ENCODE results near the gene ZSCAN18.

Gene ZSCAN18

DNA sequence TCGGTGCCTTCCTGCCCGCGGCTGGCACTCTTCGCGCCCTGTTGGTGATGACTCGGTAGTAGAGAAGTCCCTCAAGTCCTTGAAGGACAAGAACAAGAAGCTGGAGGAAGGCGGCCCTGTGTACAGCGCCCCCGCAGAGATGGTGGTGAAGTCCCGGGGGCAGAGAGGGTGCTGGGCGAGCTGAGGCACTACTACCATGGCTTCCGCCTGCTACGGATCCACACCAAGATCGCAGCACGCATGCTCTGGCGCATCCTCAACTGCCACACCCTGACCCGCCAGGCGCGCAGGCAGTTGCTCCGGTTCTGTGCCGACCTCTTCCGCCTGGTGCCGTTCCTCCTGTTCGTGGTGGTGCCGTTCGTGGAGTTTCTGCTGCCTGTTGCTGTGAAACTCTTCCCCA lies 53.1 kb downstream of the ZSCAN18 start:
- DNase-seq (ENCODE audit: low read depth in 2 of 2) = no peak

DNA sequence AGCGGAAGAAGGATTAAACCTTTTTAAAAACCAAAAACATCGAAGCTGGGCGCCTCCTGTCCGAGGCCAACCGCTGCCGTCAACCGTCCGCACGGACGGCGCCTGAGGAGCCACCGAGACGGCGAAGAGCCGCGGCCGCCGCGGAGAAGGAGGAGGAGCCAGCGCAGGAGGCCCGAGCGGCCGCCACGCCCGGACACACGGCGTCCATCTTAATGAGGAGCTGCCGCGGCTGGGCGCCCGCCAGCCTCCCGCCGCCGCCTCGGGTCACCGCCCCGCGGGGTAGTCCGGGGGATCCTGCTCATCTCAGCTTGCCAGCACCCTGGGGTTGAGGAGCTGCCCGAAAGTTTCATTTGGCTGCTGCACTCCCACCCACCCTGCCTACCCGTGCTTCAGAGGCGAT lies 53.6 kb downstream of the ZSCAN18 start:
- DNase-seq (ENCODE audit: low read depth in 2 of 2) = no peak

DNA sequence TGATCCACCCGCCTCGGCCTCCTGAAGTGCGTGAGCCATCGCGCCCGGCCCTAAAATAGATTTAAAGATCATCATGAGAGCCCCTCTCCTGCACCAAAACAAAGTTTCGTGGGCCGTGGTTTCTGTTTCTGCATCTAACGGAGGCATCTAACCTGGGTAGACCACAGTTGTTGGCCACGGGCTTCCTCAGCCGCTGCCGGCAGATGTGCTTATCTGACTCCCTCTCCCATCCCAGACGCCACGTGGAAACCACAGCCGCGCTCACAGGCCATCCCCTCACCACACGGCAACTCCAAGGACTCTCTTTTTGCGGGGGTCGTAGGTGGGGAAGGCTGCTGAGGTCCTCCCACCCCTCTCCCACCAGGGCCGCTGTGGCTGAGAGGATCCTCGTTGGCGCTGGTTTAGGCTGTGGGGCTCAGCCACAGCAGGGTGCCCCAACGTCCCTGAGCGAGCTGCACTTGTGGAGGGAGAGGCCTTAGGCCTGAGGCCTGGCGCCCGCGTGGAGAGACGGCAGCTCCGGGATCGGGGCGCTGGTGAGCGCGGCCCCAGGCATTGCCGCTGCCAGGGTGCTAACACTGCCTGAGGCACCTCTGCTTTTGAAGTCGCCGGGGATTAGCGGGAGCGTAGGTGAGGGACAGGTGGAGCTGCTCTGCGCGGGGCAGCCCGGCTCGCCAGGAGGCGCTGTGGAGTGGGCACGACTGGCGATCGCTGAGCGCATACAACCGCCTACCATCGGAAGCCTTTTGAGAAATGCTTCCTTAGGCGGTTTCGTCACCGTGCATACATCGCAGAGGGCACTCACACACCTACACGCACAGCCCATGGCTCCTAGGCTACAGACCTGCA lies 55.3 kb downstream of the ZSCAN18 start:
- DNase-seq (ENCODE audit: low read depth in 2 of 2) = no peak

DNA sequence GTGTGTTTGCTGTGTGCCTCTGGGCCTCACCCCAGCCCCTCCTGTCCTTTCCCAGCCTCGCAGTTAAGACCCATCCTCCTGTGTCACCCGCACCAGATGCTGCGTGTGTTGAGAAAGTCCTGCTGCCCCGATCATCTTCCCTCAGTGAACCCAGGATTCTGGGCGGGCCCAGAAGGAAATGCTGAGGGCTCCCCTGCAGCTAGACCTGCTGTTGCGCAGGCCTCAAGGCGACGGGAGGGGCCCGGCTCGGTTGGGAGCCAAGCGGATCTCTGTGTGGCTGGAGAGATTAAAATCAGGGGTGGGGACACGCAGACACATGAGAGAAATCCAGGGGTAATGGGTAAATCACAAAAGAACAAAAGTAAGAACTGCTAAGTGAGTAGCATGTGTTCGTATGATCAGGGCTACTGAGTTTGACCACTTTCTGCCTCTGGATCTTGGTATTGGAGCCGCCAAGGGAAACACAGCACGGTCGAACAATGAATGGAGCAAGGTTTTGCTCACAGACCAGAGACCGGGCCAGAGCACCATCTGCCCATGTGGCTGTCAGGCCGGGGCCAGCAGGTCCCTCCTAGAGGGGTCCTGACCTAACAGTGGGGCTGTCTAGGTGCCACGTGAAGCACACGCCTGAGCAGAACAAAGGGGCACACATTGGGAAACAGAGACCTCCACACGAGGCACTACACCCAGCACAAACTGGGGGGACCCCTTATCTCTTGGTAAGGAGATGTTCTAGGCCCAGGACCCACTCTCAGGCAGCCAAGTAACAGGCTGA lies 57.1 kb downstream of the ZSCAN18 start:
- no peak for DNase-seq (ENCODE audit: low read depth in 2 of 2)

DNA sequence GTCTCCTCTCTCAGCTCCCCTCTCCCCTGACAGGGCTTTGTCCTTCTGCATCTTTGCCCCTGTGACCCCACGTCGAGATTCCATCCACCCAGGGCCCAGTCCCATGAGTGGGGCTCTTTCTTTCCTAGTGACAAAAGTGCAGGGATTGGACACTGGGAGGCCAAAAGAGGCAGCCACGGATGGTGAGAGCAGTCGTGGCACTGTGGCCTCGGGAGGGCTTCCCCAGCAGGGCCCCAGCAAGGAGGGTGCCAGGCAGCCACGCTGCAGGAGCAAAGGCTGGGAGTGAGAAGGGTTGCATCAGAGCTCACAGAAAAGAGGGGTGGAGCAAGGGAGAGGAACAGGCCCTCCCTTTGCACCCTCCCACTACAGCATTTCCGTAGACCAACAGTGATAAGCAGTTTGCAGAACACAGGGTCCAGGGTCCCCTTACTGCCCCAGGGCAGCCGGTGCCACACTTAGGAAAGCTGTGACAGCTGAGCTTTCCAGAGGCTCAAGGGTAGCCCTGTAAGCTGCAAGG lies 59.3 kb downstream of the ZSCAN18 start:
- no peak for DNase-seq (ENCODE audit: low read depth in 2 of 2)

DNA sequence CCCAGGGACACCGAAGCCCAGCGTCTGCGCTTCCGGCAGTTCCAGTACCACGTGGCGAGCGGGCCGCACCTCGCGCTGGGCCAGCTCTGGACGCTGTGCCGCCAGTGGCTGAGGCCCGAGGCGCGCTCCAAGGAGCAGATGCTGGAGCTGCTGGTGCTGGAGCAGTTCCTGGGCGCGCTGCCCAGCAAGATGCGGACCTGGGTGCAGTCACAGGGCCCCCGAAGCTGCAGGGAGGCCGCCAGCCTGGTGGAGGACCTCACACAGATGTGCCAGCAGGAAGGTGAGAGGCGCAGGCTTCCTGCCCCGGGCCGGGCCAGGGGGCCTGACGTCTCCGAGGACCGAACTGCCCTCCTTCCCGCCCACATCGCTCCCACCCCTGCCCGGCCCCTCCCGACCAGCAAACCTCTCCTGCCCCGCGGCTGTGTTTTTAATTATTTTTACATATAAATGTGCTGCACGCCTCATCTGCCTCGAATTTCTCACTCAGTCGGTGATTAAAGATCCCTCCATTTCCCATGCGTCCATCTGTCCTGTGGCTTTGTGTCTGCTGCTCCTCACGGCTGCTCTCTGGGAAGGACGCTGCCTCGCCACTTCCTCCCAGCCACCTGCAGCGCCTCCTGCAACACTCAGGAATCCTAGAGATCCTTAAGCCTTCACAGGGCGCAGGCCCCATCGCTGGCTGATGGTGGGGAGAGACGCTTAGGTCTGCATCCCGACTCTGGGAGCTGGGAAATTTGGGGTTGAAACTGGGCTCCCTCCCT lies 59.9 kb downstream of the ZSCAN18 start:
- DNase-seq (ENCODE audit: low read depth in 2 of 2) = no peak

DNA sequence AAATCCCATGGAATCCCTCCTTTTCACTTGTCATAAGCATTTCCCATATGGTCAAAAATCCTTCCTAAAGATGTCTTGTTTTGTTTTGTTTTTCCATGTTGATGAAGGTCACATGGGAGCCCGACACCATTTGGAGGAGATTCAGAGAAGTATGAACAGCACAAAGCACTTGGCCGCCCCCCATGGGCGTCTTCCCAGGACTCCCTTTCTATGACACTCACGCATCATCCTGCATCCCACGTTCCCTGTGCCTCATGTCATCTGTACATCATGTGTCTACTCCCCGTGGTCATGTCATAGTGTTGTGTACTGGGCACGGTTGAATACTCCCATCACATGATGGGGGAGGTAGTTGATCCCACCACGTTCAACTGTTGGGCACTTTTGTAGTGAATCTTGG lies 62.2 kb downstream of the ZSCAN18 start:
- no peak for DNase-seq (ENCODE audit: low read depth in 2 of 2)

DNA sequence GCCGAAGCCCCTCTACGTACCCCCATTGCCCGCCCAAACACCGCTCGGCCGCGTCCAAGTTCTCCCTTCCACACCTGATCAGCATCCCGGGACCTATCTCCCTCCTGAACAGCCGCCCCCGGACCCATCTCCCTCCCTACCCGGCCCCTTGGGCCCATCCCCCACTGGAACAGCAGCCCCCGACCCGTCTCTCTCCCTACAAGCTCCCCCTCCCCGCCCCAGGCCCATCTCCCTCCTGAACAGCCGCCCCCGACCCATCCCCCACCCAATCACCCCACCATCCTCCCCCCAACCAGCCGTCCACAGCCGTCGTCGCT lies 63.6 kb downstream of the ZSCAN18 start:
- no peak for DNase-seq (ENCODE audit: low read depth in 2 of 2)
